Endothelial cell of umbilical vein (primary cell): ENCODE data around the gene CCDC191. TPM values are rescaled to one million over a fixed set of nuclear protein-coding genes. Genes with fewer than 3 reads are reported as not detected.

Source experiments
- BruUV-seq: library from RNA; stranded (reverse); fragments of 400-500 nt; replicated peaks from 2 replicates; lab custom pipeline; 2021; lab: Mats Ljungman, UMichigan
- CTCF ChIA-PET: fragments of 300-600, 350-600 bp; sonication (Branson Sonifier 250); formaldehyde crosslinking; loops from one replicate; lab custom pipeline; 2021; ENCODE audit warnings: antibody characterized with exemption, inconsistent platforms; lab: Charles Lee
- POLR2A ChIA-PET: fragments of 300-600, 350-600 bp; sonication (Branson Sonifier 250); formaldehyde crosslinking; loops from one replicate; lab custom pipeline; 2021; ENCODE audit warnings: antibody characterized with exemption, inconsistent platforms; lab: Charles Lee
- DNase-seq: peaks from one replicate; pipeline ENCODE4 v3.0.0-alpha.2; 2011; ENCODE audit warnings: low read depth, low spot score
- FAIRE-seq: peaks from 2 replicates; lab custom pipeline; 2011; peaks lifted over from hg19 to GRCh38; lab: Jason Lieb, UNC
- H2AFZ ChIP-seq: 2 replicates; pipeline ENCODE4 v1.6.0; 2012; ENCODE audit warnings: low read depth, low read length, control low read depth, inconsistent platforms
- H3K27ac ChIP-seq: 2 replicates; pipeline ENCODE4 v1.5.1; 2011; ENCODE audit warnings: low read depth, mild to moderate bottlenecking, control low read depth, low read length, moderate library complexity; ENCODE audit not compliant: insufficient read depth
- H3K27me3 ChIP-seq, 2 experiments: 2 replicates each; pipeline versions ENCODE4 v1.6.0 to v1.6.1; 2011; ENCODE audit warnings: low read length in 2 of 2, mixed read lengths in 1 of 2; ENCODE audit not compliant: control insufficient read depth in 2 of 2, insufficient read depth in 2 of 2
- H3K36me3 ChIP-seq, 2 experiments: 2 replicates in 1 of 2; 3 replicates in 1 of 2; pipeline ENCODE4 v1.5.1; 2011; ENCODE audit warnings: low read length in 2 of 2, mild to moderate bottlenecking in 1 of 2, moderate library complexity in 1 of 2; ENCODE audit not compliant: control insufficient read depth in 2 of 2, insufficient read depth in 2 of 2; ENCODE audit errors: extremely low read depth in 1 of 2
- H3K4me1 ChIP-seq: 3 replicates; pipeline ENCODE4 v1.5.1; 2011; ENCODE audit warnings: mild to moderate bottlenecking, low read length; ENCODE audit not compliant: control insufficient read depth, insufficient read depth; ENCODE audit errors: extremely low read depth
- H3K4me2 ChIP-seq: 2 replicates; pipeline ENCODE4 v1.6.1; 2011; ENCODE audit warnings: low read length, control low read depth, mixed read lengths; ENCODE audit not compliant: insufficient read depth
- H3K4me3 ChIP-seq, 3 experiments: fragments of 200-600 bp in 1 of 3; sonication (generic), shearing (Covaris generic) in 1 of 3; replicated peaks in 1 of 3; 2 replicates each; pipeline ENCODE4 v1.5.1; 2011 to 2016; ENCODE audit warnings: control low read depth in 3 of 3, low read length in 3 of 3, mild to moderate bottlenecking in 2 of 3, inconsistent platforms in 1 of 3, low read depth in 1 of 3, moderate library complexity in 1 of 3; ENCODE audit not compliant: insufficient read depth in 1 of 3
- H3K79me2 ChIP-seq: 2 replicates; pipeline ENCODE4 v1.6.0; 2012; ENCODE audit warnings: low read length, inconsistent platforms; ENCODE audit not compliant: control insufficient read depth, insufficient read depth
- H3K9ac ChIP-seq: replicated peaks from 2 replicates; pipeline ENCODE3; 2011; ENCODE audit warnings: low read length, control low read depth; ENCODE audit not compliant: insufficient read depth; ENCODE audit errors: extremely low read depth
- H3K9me1 ChIP-seq: replicated peaks from 3 replicates; pipeline ENCODE4 v1.6.0; 2011; ENCODE audit warnings: mild to moderate bottlenecking, low read length; ENCODE audit not compliant: control insufficient read depth, insufficient read depth; ENCODE audit errors: extremely low read depth
- H3K9me3 ChIP-seq: replicated peaks from 2 replicates; pipeline ENCODE4 v1.5.1; 2012; ENCODE audit warnings: low read length, inconsistent platforms; ENCODE audit not compliant: control insufficient read depth, insufficient read depth
- H4K20me1 ChIP-seq: replicated peaks from 2 replicates; pipeline ENCODE3; 2011; ENCODE audit warnings: mild to moderate bottlenecking, low read length; ENCODE audit not compliant: control insufficient read depth, insufficient read depth; ENCODE audit errors: extremely low read depth
- CTCF ChIP-seq, 2 donors: IDR thresholded peaks; 1 replicate in 1 of 2; 2 replicates in 1 of 2; pipeline ENCODE4 v1.5.1; 2011; ENCODE audit warnings: low read length in 2 of 2, mild to moderate bottlenecking in 2 of 2, moderate library complexity in 2 of 2, control low read depth in 1 of 2, inconsistent platforms in 1 of 2, low read depth in 1 of 2; ENCODE audit not compliant: insufficient read depth in 1 of 2; ENCODE audit errors: extremely low read depth in 1 of 2
- FOS ChIP-seq: IDR thresholded peaks from 2 replicates; pipeline ENCODE4 v1.6.1; 2011; ENCODE audit warnings: mild to moderate bottlenecking, low read length, moderate library complexity, borderline replicate concordance; ENCODE audit not compliant: insufficient read depth
- GATA2 ChIP-seq: IDR thresholded peaks from 2 replicates; pipeline ENCODE4 v1.7.0; 2011; ENCODE audit warnings: low read depth, mild to moderate bottlenecking, moderate library complexity, mixed read lengths, low read length; ENCODE audit not compliant: insufficient read length, insufficient read depth
- JUN ChIP-seq: IDR thresholded peaks from 2 replicates; pipeline ENCODE4 v1.6.1; 2011; ENCODE audit warnings: borderline replicate concordance, low read depth; ENCODE audit not compliant: insufficient read length, insufficient read depth
- MAX ChIP-seq: IDR thresholded peaks from 2 replicates; pipeline ENCODE4 v1.6.1; 2011; ENCODE audit not compliant: insufficient read depth, insufficient read length
- MYC ChIP-seq: IDR thresholded peaks from one replicate; pipeline ENCODE4 v1.6.1; 2011; ENCODE audit warnings: mild to moderate bottlenecking, low read depth, low read length
- dilution Hi-C: fragments of 300-500 bp; cut with MboI; formaldehyde crosslinking; loops from one replicate; pipeline ENCODE4 v1.15.0; 2019; ENCODE audit warnings: low sequenced_read_pairs; ENCODE audit not compliant: extremely low pct_ligation_motif_present
- intact Hi-C: fragments of 100-400 bp; cut with micrococcal nuclease; formaldehyde crosslinking; loops from one replicate; pipeline ENCODE4 v1.10.0; 2022
- polyA plus RNA-seq, 4 experiments: library from polyadenylated mRNA; depleted of rRNA in 3 of 4; stranded (reverse) in 3 of 4; unstranded in 1 of 4; fragments of >200 nt; gene quantifications; 2 replicates each; pipeline versions ENCODE4 v1.2.1 to v1.2.3, GENCODE V29; 2011 to 2012; ENCODE audit warnings: missing spikeins in 1 of 4
- total RNA-seq: library from RNA; stranded (reverse); gene quantifications from 2 replicates; pipeline ENCODE4 v1.2.3, GENCODE V29; 2021

The CCDC191 gene
- total and polyA plus RNA-seq, 2 donors (not counting 3 experiments of a cell fraction or from before 2014, with no cell fraction given), result 1.7 to 4.9 TPM

- dilution Hi-C loops (no loop called here), intact Hi-C loops (no loop called here)
- Histone ChIP-seq H3K27me3 (no peaks in the 10 kb centered on the region), H3K4me2 (no peak overlapping the region), H3K27ac (no peak overlapping the region), H2AFZ (no peak overlapping the region), H3K79me2 (peaks cover 78% of the 10 kb centered on the region), H3K36me3 (peaks cover 0 to 2% of the 10 kb centered on the region in 2 experiments), H3K9ac (no peak overlapping the region), H3K9me1 (no peaks in the 10 kb centered on the region), H4K20me1 (peaks cover 2% of the 10 kb centered on the region), H3K4me3 (no peak overlapping the region), H3K4me1 (peaks cover 13% of the 10 kb centered on the region), H3K9me3 (no peaks in the 10 kb centered on the region)
- CTCF ChIA-PET, result no interaction called here
- no TSS peak for BruUV-seq
- no peak for FAIRE-seq
- DNase-seq, result no peak
- POLR2A ChIA-PET, result no interaction called here
- TF ChIP-seq GATA2 (no peak), JUN (no peak), FOS (no peak), MAX (no peak), MYC (no peak), CTCF (IDR thresholded peaks at IDR 0.05; ENCODE audit: extremely low read depth in 1 of 2, insufficient read depth in 1 of 2, low read depth in 1 of 2, low read length in 2 of 2) (no peak)
Measured at GRCh38 chr3:114060906-114061655, 4.8 kb upstream of the CCDC191 start.
